Endothelial cell of umbilical vein (primary cell): ENCODE data around the gene RBMS3. TPM values are rescaled to one million over a fixed set of nuclear protein-coding genes. Genes with fewer than 3 reads are reported as not detected.

Source experiments
- BruUV-seq: library from RNA; stranded (reverse); fragments of 400-500 nt; replicated peaks from 2 replicates; lab custom pipeline; 2021; lab: Mats Ljungman, UMichigan
- CTCF ChIA-PET: fragments of 300-600, 350-600 bp; sonication (Branson Sonifier 250); formaldehyde crosslinking; loops from one replicate; lab custom pipeline; 2021; ENCODE audit warnings: antibody characterized with exemption, inconsistent platforms; lab: Charles Lee
- POLR2A ChIA-PET: fragments of 300-600, 350-600 bp; sonication (Branson Sonifier 250); formaldehyde crosslinking; loops from one replicate; lab custom pipeline; 2021; ENCODE audit warnings: antibody characterized with exemption, inconsistent platforms; lab: Charles Lee
- DNase-seq: peaks from one replicate; pipeline ENCODE4 v3.0.0-alpha.2; 2011; ENCODE audit warnings: low read depth, low spot score
- FAIRE-seq: peaks from 2 replicates; lab custom pipeline; 2011; peaks lifted over from hg19 to GRCh38; lab: Jason Lieb, UNC
- H2AFZ ChIP-seq: 2 replicates; pipeline ENCODE4 v1.6.0; 2012; ENCODE audit warnings: low read depth, low read length, control low read depth, inconsistent platforms
- H3K27ac ChIP-seq: 2 replicates; pipeline ENCODE4 v1.5.1; 2011; ENCODE audit warnings: low read depth, mild to moderate bottlenecking, control low read depth, low read length, moderate library complexity; ENCODE audit not compliant: insufficient read depth
- H3K27me3 ChIP-seq, 2 experiments: 2 replicates each; pipeline versions ENCODE4 v1.6.0 to v1.6.1; 2011; ENCODE audit warnings: low read length in 2 of 2, mixed read lengths in 1 of 2; ENCODE audit not compliant: control insufficient read depth in 2 of 2, insufficient read depth in 2 of 2
- H3K36me3 ChIP-seq, 2 experiments: 2 replicates in 1 of 2; 3 replicates in 1 of 2; pipeline ENCODE4 v1.5.1; 2011; ENCODE audit warnings: low read length in 2 of 2, mild to moderate bottlenecking in 1 of 2, moderate library complexity in 1 of 2; ENCODE audit not compliant: control insufficient read depth in 2 of 2, insufficient read depth in 2 of 2; ENCODE audit errors: extremely low read depth in 1 of 2
- H3K4me1 ChIP-seq: 3 replicates; pipeline ENCODE4 v1.5.1; 2011; ENCODE audit warnings: mild to moderate bottlenecking, low read length; ENCODE audit not compliant: control insufficient read depth, insufficient read depth; ENCODE audit errors: extremely low read depth
- H3K4me2 ChIP-seq: 2 replicates; pipeline ENCODE4 v1.6.1; 2011; ENCODE audit warnings: low read length, control low read depth, mixed read lengths; ENCODE audit not compliant: insufficient read depth
- H3K4me3 ChIP-seq, 3 experiments: fragments of 200-600 bp in 1 of 3; sonication (generic), shearing (Covaris generic) in 1 of 3; replicated peaks in 1 of 3; 2 replicates each; pipeline ENCODE4 v1.5.1; 2011 to 2016; ENCODE audit warnings: control low read depth in 3 of 3, low read length in 3 of 3, mild to moderate bottlenecking in 2 of 3, inconsistent platforms in 1 of 3, low read depth in 1 of 3, moderate library complexity in 1 of 3; ENCODE audit not compliant: insufficient read depth in 1 of 3
- H3K79me2 ChIP-seq: 2 replicates; pipeline ENCODE4 v1.6.0; 2012; ENCODE audit warnings: low read length, inconsistent platforms; ENCODE audit not compliant: control insufficient read depth, insufficient read depth
- H3K9ac ChIP-seq: replicated peaks from 2 replicates; pipeline ENCODE3; 2011; ENCODE audit warnings: low read length, control low read depth; ENCODE audit not compliant: insufficient read depth; ENCODE audit errors: extremely low read depth
- H3K9me1 ChIP-seq: replicated peaks from 3 replicates; pipeline ENCODE4 v1.6.0; 2011; ENCODE audit warnings: mild to moderate bottlenecking, low read length; ENCODE audit not compliant: control insufficient read depth, insufficient read depth; ENCODE audit errors: extremely low read depth
- H3K9me3 ChIP-seq: replicated peaks from 2 replicates; pipeline ENCODE4 v1.5.1; 2012; ENCODE audit warnings: low read length, inconsistent platforms; ENCODE audit not compliant: control insufficient read depth, insufficient read depth
- H4K20me1 ChIP-seq: replicated peaks from 2 replicates; pipeline ENCODE3; 2011; ENCODE audit warnings: mild to moderate bottlenecking, low read length; ENCODE audit not compliant: control insufficient read depth, insufficient read depth; ENCODE audit errors: extremely low read depth
- CTCF ChIP-seq, 2 donors: IDR thresholded peaks; 1 replicate in 1 of 2; 2 replicates in 1 of 2; pipeline ENCODE4 v1.5.1; 2011; ENCODE audit warnings: low read length in 2 of 2, mild to moderate bottlenecking in 2 of 2, moderate library complexity in 2 of 2, control low read depth in 1 of 2, inconsistent platforms in 1 of 2, low read depth in 1 of 2; ENCODE audit not compliant: insufficient read depth in 1 of 2; ENCODE audit errors: extremely low read depth in 1 of 2
- EZH2 ChIP-seq: IDR thresholded peaks from 2 replicates; pipeline ENCODE4 v1.6.1; 2012; ENCODE audit warnings: borderline replicate concordance, low read depth, mild to moderate bottlenecking, moderate library complexity, low read length, inconsistent platforms; ENCODE audit not compliant: severe bottlenecking
- FOS ChIP-seq: IDR thresholded peaks from 2 replicates; pipeline ENCODE4 v1.6.1; 2011; ENCODE audit warnings: mild to moderate bottlenecking, low read length, moderate library complexity, borderline replicate concordance; ENCODE audit not compliant: insufficient read depth
- GATA2 ChIP-seq: IDR thresholded peaks from 2 replicates; pipeline ENCODE4 v1.7.0; 2011; ENCODE audit warnings: low read depth, mild to moderate bottlenecking, moderate library complexity, mixed read lengths, low read length; ENCODE audit not compliant: insufficient read length, insufficient read depth
- JUN ChIP-seq: IDR thresholded peaks from 2 replicates; pipeline ENCODE4 v1.6.1; 2011; ENCODE audit warnings: borderline replicate concordance, low read depth; ENCODE audit not compliant: insufficient read length, insufficient read depth
- MAX ChIP-seq: IDR thresholded peaks from 2 replicates; pipeline ENCODE4 v1.6.1; 2011; ENCODE audit not compliant: insufficient read depth, insufficient read length
- MYC ChIP-seq: IDR thresholded peaks from one replicate; pipeline ENCODE4 v1.6.1; 2011; ENCODE audit warnings: mild to moderate bottlenecking, low read depth, low read length
- POLR2A ChIP-seq: IDR thresholded peaks from 2 replicates; pipeline ENCODE4 v1.6.1; 2012; ENCODE audit warnings: low read depth, mild to moderate bottlenecking, control low read depth, low read length
- POLR2AphosphoS5 ChIP-seq: IDR thresholded peaks from 2 replicates; pipeline ENCODE4 v1.6.1; 2012; ENCODE audit warnings: low read depth, mild to moderate bottlenecking, control low read depth, low read length, moderate library complexity; ENCODE audit not compliant: insufficient read depth
- dilution Hi-C: fragments of 300-500 bp; cut with MboI; formaldehyde crosslinking; loops from one replicate; pipeline ENCODE4 v1.15.0; 2019; ENCODE audit warnings: low sequenced_read_pairs; ENCODE audit not compliant: extremely low pct_ligation_motif_present
- intact Hi-C: fragments of 100-400 bp; cut with micrococcal nuclease; formaldehyde crosslinking; loops from one replicate; pipeline ENCODE4 v1.10.0; 2022
- polyA plus RNA-seq, 4 experiments: library from polyadenylated mRNA; depleted of rRNA in 3 of 4; stranded (reverse) in 3 of 4; unstranded in 1 of 4; fragments of >200 nt; gene quantifications; 2 replicates each; pipeline versions ENCODE4 v1.2.1 to v1.2.3, GENCODE V29; 2011 to 2012; ENCODE audit warnings: missing spikeins in 1 of 4
- total RNA-seq: library from RNA; stranded (reverse); gene quantifications from 2 replicates; pipeline ENCODE4 v1.2.3, GENCODE V29; 2021

The RBMS3 gene
- total and polyA plus RNA-seq, 2 donors (not counting 3 experiments of a cell fraction or from before 2014, with no cell fraction given): 13.6 to 42.3 TPM

GRCh38 chr3:29745232-29745870 lies 464.5 kb downstream of the RBMS3 start:
- no TSS peak for BruUV-seq
- Histone ChIP-seq H3K9ac (no peak overlapping the region), H4K20me1 (no peaks in the 10 kb centered on the region), H3K4me1 (peaks cover 8% of the 10 kb centered on the region), H3K4me3 (no peak overlapping the region), H3K4me2 (no peak overlapping the region), H3K27me3 (no peaks in the 10 kb centered on the region), H3K36me3 (no peaks in the 10 kb centered on the region), H2AFZ (no peak overlapping the region), H3K79me2 (no peaks in the 10 kb centered on the region), H3K27ac (no peak overlapping the region), H3K9me3 (no peaks in the 10 kb centered on the region), H3K9me1 (no peaks in the 10 kb centered on the region)
- DNase-seq (peak; percentile 17), FAIRE-seq (no peak)
- TF ChIP-seq CTCF (IDR thresholded peaks at IDR 0.05; ENCODE audit: extremely low read depth in 1 of 2, insufficient read depth in 1 of 2, low read depth in 1 of 2, low read length in 2 of 2) (no peak), FOS (no peak), MYC (no peak), MAX (no peak), EZH2 (no peak), GATA2 (no peak), JUN (no peak), POLR2AphosphoS5 (no peak), POLR2A (no peak)
- dilution Hi-C loops: no loop called here
- ChIA-PET CTCF (no interaction called here), POLR2A (interaction anchor here (0.7 kb wide), 1 partner anchor 8 kb away, joined by 3 read pairs; no protein-coding TSS in a partner anchor)
- intact Hi-C loops: no loop called here
